Adrenal gland (tissue), 5 donors: Measurements from ENCODE around the gene KLF11.

Experiments used
- CTCF ChIP-seq, 6 experiments: fragments of 450-650 bp in 4 of 6; fragments of 200-600 bp in 2 of 6; sonication (generic) in 1 of 6; IDR thresholded peaks; 1 replicate in 5 of 6; 2 replicates in 1 of 6; pipeline versions ENCODE4 v1.5.1 to v1.8.0; 2016 to 2021; ENCODE audit warnings: antibody characterized with exemption in 6 of 6, mild to moderate bottlenecking in 2 of 6, moderate library complexity in 1 of 6
- POLR2A ChIP-seq, 2 donors: fragments of 450-650 bp; IDR thresholded peaks; one replicate each; pipeline ENCODE4 v1.6.1; 2017; ENCODE audit warnings: antibody characterized with exemption in 2 of 2, mild to moderate bottlenecking in 2 of 2, moderate library complexity in 1 of 2
- donor health status: DM: no; HTN: no; CAD: no.

GRCh38 chr2:10076511-10076910 is 33.2 kb downstream of the KLF11 start:
- no peak for TF ChIP-seq CTCF (IDR thresholded peaks at IDR 0.05)
- TF ChIP-seq POLR2A (IDR thresholded peaks at IDR 0.05): no peak
